Effector memory CD4-positive, alpha-beta T cell (primary cell): ENCODE data around the gene SEL1L2.

Experiments used
- DNase-seq, 3 donors: peaks; one replicate each; pipeline ENCODE4 v3.0.0-alpha.2; 2020
- H3K27ac ChIP-seq: 2 replicates; pipeline ENCODE4 v1.7.0; 2013; ENCODE audit warnings: mild to moderate bottlenecking, low read length, moderate library complexity; ENCODE audit not compliant: insufficient read depth, poor library complexity, severe bottlenecking
- H3K27me3 ChIP-seq: replicated peaks from 2 replicates; pipeline ENCODE4 v1.7.0; 2013; ENCODE audit warnings: mild to moderate bottlenecking, low read length; ENCODE audit not compliant: insufficient read depth, control insufficient read depth, poor library complexity, severe bottlenecking
- H3K36me3 ChIP-seq: 2 replicates; pipeline ENCODE4 v1.7.0; 2013; ENCODE audit warnings: mild to moderate bottlenecking, low read length, moderate library complexity; ENCODE audit not compliant: control insufficient read depth, insufficient read depth
- H3K4me1 ChIP-seq: 2 replicates; pipeline ENCODE4 v1.7.0; 2013; ENCODE audit warnings: low read length, mild to moderate bottlenecking; ENCODE audit not compliant: control insufficient read depth, insufficient read depth, poor library complexity, severe bottlenecking
- H3K4me3 ChIP-seq: 2 replicates; pipeline ENCODE4 v1.7.0; 2013; ENCODE audit warnings: low read length, low read depth, mild to moderate bottlenecking; ENCODE audit not compliant: insufficient read depth, poor library complexity, severe bottlenecking
- H3K9me3 ChIP-seq: 2 replicates; pipeline ENCODE4 v1.7.0; 2013; ENCODE audit warnings: mild to moderate bottlenecking, low read length, moderate library complexity; ENCODE audit not compliant: control insufficient read depth

The SEL1L2 gene

DNA sequence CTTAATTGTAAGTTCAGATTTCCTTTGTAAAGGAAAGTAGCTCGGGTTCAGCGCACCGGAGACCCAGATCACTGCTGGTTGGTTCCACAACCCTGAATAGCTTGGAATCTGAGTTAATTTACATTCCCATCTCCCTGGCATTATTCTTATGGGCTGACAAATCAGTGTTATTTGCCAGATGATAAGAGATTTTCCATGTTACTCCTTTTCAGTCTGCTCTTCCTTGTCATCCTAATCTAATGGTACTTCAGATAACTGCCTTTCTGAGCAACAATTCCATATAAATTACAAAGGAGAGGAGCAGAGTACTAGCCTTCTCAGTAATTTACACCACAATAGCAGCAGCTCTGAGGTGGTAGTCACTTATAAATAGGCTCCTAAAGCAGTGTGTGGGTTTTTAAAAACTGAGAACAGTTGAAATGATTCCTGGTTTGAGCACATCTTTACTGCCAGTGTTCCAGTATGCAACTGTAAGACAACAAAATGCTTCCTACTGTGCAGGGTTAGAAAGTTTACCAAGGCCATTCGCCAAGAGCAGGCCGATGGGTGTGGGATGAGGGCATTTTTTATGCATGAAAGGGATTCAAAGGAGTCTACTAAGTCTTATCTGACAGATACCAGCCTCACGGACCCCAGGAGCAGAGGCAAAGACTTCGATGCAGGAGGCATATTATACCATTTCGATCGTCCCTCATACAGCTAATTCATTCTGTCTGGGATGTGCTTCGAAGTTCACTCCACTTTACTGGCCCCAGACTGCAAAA lies 115.8 kb downstream of the SEL1L2 start:
- no peak for DNase-seq
- Histone ChIP-seq H3K27ac (no peak overlapping the region), H3K4me3 (no peak overlapping the region), H3K9me3 (no peaks in the 10 kb centered on the region), H3K36me3 (no peaks in the 10 kb centered on the region), H3K27me3 (no peaks in the 10 kb centered on the region), H3K4me1 (no peaks in the 10 kb centered on the region)

DNA sequence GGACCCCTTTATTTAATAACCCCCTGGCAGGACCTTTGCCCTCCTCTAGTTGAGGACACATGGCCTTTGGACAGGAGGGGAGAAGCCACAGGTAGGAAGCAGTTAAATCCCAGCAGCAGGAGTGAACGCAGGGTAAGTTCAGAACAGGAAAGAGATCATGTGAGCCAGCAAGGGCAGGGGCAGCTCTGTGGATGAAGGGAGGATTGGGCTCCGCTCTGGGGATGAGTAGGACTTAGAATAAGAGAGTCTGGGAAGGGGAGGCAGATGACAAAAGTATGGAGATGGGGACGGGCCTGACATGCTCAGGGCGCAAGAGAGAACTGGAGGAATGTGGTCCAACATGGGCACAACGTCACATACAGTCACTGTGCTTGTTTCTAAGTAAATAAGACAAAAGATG lies 116.6 kb downstream of the SEL1L2 start:
- H3K27me3 ChIP-seq, result no peaks in the 10 kb centered on the region
- H3K36me3 ChIP-seq, result no peaks in the 10 kb centered on the region
- DNase-seq, result no peak
- H3K9me3 ChIP-seq, result no peaks in the 10 kb centered on the region
- H3K4me3 ChIP-seq, result no peak overlapping the region
- H3K4me1 ChIP-seq, result no peaks in the 10 kb centered on the region
- H3K27ac ChIP-seq, result no peak overlapping the region

DNA sequence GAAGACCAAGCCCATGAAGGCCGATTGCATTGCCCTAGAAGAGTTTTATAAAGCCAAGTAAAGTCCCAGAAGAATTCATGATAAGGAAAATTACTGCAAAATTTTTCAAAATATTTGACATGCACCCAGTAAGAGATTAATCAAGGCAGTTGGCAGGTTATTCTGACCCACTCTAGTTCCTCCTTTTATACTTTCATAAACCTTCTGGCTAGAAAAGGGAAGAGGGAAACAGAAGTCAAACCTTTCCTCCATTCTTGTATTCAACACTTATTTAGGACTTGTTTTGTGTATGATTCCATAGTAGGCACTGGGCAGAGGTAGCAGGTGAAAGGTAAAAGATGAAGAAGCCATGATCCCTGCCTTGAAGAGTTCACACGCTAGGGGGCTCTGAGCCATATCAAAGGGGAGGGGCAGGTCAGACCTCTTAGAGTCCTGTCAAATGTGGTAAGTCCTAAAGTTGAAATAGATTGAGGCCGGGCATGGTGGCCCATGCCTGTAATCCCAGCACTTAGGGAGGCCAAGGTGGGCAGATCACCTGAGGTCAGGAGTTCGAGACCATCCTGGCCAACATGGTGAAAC lies 120.2 kb downstream of the SEL1L2 start:
- no peaks in the 10 kb centered on the region for H3K9me3 ChIP-seq
- no peaks in the 10 kb centered on the region for H3K4me1 ChIP-seq
- H3K27ac ChIP-seq, result no peak overlapping the region
- no peak overlapping the region for H3K4me3 ChIP-seq
- H3K27me3 ChIP-seq, result no peaks in the 10 kb centered on the region
- H3K36me3 ChIP-seq, result no peaks in the 10 kb centered on the region
- no peak for DNase-seq

DNA sequence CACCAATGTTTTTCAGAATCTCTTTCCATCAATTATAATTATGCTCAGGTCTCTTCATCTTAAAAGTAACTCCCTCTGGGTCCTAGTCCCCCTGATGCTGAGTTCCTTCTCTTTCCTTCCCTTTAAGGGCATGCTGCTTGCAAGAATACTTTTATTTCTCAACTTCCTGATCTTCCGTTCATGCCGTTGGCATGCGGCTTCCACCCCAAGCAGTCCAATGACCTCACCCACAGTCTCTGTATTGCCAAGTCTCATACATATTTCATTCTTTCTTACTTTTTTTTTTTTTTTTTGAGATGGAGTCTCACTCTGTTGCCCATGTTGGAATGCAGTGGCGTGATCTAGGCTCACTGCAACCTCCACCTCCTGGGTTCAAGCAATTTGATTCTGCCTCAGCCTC lies 122.1 kb downstream of the SEL1L2 start:
- H3K4me1 ChIP-seq, result no peaks in the 10 kb centered on the region
- DNase-seq, result no peak

DNA sequence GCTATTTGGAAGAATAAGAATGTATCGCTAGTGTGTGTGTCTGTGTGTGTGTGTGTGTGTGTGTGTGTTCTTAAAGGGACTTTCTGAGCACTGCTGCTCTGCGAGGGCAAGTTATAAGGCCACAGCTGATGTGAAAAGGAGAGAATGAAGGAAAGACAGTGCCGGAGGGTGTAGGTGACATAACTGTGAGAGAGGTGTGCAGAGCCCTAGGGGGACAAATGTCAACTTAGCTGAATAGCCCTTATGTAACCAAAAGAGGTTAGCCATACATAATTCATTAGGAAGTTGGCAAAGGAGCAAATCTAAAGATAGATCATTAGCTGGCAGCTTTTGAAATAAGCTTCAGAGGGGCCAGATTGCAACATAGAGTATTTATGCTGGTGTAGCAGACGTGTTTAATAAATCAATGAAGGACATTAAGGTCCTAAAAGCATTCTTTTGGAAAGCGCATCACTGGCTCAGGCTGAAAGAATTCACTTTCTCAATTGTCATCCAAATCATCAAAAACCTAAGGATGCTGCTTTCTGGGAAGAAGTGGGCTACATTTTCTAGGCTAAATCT lies 124.5 kb downstream of the SEL1L2 start:
- no peak for DNase-seq
- no peaks in the 10 kb centered on the region for H3K9me3 ChIP-seq
- H3K4me3 ChIP-seq, result no peak overlapping the region
- H3K27ac ChIP-seq, result no peak overlapping the region
- no peaks in the 10 kb centered on the region for H3K36me3 ChIP-seq
- H3K27me3 ChIP-seq, result no peaks in the 10 kb centered on the region
- no peaks in the 10 kb centered on the region for H3K4me1 ChIP-seq

More for the DNA sequence above, 122.1 kb downstream of the SEL1L2 start:
- Histone ChIP-seq H3K4me3 (no peak overlapping the region), H3K27ac (no peak overlapping the region), H3K27me3 (no peaks in the 10 kb centered on the region), H3K9me3 (no peaks in the 10 kb centered on the region), H3K36me3 (no peaks in the 10 kb centered on the region)

DNA sequence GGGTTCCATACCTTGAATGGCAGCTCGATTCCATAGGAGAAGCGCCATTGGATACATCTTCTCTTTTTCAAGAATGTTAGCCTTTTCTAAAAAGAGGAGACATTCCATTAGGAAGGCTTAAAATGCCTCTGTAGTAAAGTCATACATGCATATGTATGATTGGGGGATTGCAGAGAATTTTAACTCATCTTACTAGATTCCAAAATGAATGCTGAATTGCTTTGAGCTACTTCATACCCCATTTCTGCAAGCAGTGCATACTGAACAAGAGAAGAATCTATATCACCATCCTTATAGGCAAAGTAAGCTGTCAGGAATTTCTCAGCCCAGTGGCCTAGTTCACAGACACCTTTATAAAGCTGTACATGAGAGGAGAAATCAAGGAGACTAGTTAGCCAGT lies 125.3 kb downstream of the SEL1L2 start:
- Histone ChIP-seq H3K36me3 (no peaks in the 10 kb centered on the region), H3K27ac (no peak overlapping the region), H3K4me1 (no peaks in the 10 kb centered on the region), H3K27me3 (no peaks in the 10 kb centered on the region), H3K9me3 (no peaks in the 10 kb centered on the region), H3K4me3 (no peak overlapping the region)
- no peak for DNase-seq

DNA sequence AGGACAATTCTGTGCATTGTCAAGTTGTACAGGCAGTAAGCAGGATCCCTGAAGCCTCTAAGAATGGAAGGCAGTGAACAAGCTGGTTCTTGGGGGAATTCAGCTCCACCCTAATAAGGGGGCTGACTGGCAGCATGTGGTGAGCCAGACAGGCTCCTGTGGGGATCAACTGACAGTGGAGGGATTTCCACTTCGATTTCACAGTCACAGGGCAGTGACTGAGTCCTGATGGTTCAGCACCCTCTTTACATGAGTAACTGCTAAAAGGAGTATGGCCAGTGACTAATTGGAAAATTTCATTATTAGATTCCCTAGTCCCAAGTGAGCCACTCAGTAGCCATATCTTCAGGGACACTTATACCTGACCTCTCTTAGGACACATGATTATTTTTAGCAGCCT lies 127.2 kb downstream of the SEL1L2 start:
- no peaks in the 10 kb centered on the region for H3K36me3 ChIP-seq
- no peak overlapping the region for H3K4me3 ChIP-seq
- no peaks in the 10 kb centered on the region for H3K27me3 ChIP-seq
- H3K27ac ChIP-seq, result no peak overlapping the region
- DNase-seq, result no peak
- no peaks in the 10 kb centered on the region for H3K4me1 ChIP-seq
- H3K9me3 ChIP-seq, result no peaks in the 10 kb centered on the region

DNA sequence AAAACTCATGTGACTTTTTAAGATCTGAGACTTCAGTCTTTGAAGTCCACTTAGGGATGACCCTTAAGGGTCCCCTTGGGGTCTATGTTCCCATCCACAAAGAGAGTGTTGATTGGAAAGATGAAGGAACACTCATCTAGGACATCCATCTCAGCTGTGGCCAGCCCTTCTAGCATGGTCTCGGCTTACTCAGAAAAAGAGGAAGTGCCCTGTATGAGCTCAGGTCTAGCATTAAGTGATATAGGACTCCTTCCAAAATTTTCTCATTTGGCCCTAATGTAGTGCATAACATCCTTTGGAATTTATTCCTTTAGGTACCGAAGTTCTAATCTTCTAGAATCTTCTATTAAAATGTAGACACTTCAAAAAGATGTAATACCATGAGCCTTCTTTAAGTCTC lies 128.2 kb downstream of the SEL1L2 start:
- Histone ChIP-seq H3K27ac (no peak overlapping the region), H3K4me3 (no peak overlapping the region), H3K27me3 (no peaks in the 10 kb centered on the region), H3K4me1 (no peaks in the 10 kb centered on the region), H3K9me3 (no peaks in the 10 kb centered on the region), H3K36me3 (no peaks in the 10 kb centered on the region)
- no peak for DNase-seq

DNA sequence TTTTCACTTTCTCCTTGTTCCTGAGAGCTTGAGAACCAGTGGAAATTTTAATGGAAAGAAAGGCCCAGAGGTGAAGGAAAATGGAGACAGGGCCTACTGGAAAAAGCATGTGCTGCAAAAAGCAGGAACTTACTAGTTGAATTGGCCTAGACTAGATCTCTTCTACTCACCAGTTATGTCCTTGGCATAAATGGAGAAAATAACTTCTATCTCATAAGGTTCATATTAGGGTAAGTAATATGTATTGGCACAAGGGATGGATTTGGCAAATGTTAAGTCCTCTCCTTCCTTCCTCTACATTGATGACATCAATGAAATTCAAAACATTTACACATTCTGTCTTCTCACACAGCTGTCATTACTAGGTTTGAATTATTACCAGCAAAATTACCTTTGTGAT lies 131.5 kb downstream of the SEL1L2 start:
- no peak overlapping the region for H3K27ac ChIP-seq
- no peak for DNase-seq
- H3K36me3 ChIP-seq, result no peaks in the 10 kb centered on the region
- no peaks in the 10 kb centered on the region for H3K27me3 ChIP-seq
- no peaks in the 10 kb centered on the region for H3K4me1 ChIP-seq
- no peak overlapping the region for H3K4me3 ChIP-seq
- H3K9me3 ChIP-seq, result no peaks in the 10 kb centered on the region

DNA sequence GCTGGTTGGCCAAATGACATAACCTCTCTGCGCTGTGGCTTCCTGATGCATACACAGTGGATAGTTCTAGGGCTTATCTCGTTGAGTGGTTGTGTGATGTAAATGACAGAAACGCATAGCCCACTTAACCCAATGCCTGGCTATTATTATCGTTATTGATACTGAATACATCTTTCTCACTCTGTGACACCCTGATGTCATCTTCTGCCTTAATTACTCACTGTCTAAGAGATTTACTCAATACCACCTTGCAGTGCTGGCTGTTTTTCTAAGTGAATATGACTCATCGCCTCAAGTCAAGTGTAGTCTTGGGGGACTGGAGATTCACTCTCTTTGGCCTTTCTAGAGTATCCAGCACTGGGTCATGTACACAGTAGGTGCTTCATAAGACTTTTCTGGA lies 132.0 kb downstream of the SEL1L2 start:
- H3K4me3 ChIP-seq, result no peak overlapping the region
- no peaks in the 10 kb centered on the region for H3K9me3 ChIP-seq
- H3K27me3 ChIP-seq, result no peaks in the 10 kb centered on the region
- no peaks in the 10 kb centered on the region for H3K36me3 ChIP-seq
- H3K4me1 ChIP-seq, result no peaks in the 10 kb centered on the region
- no peak for DNase-seq
- no peak overlapping the region for H3K27ac ChIP-seq
